GM06990 (cell line): ENCODE results near the gene FBL.
"Not testable (repeated sequence)": the region's sequence is repeated elsewhere in the genome, so short reads cannot be mapped to it uniquely, and the experiment has no call there.

Experiments
- DNase-seq: peaks from one replicate; pipeline ENCODE4 v3.0.0-alpha.2; 2011; ENCODE audit not compliant: insufficient read length; ENCODE audit errors: extremely low read depth
- H3K27me3 ChIP-seq: replicated peaks from 2 replicates; pipeline ENCODE4 v1.6.0; 2011; ENCODE audit warnings: low read length; ENCODE audit not compliant: control insufficient read depth, insufficient read depth
- H3K36me3 ChIP-seq: 2 replicates; pipeline ENCODE4 v1.5.1; 2011; ENCODE audit warnings: low read length; ENCODE audit not compliant: control insufficient read depth, insufficient read depth
- H3K4me3 ChIP-seq: replicated peaks from 2 replicates; pipeline ENCODE4 v1.5.1; 2011; ENCODE audit warnings: low read depth, mild to moderate bottlenecking, control low read depth, low read length
- TF ChIP-seq, protein P1 (sequence below): IDR thresholded peaks from 2 replicates; pipeline ENCODE4 v1.5.1; 2011; ENCODE audit warnings: low read length, control low read depth, mild to moderate bottlenecking, inconsistent platforms; ENCODE audit not compliant: insufficient read depth, poor library complexity, severe bottlenecking

FBL gene

DNA sequence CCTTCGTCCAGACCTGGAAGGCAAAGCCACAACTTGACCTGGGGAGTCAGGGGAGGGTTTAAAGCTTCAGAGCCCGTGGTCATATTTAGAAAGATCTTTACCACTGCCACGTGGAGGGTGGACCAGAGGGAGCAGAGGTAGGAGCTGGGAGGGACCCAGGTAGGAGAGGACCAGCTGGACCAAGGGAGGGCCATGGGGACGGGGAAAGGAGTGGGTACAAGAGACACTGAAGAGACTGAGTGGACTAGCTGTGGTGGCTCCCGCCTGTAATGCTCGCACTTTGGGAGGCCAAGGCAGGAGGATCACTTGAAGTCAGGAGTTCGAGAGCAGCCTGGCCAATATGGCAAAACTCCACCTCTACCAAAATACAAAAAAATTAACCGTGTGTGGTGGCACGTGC, 38.5 kb upstream of the FBL start:
- DNase-seq, H3K36me3 ChIP-seq, H3K27me3 ChIP-seq, H3K4me3 ChIP-seq: not testable (repeated sequence)

DNA sequence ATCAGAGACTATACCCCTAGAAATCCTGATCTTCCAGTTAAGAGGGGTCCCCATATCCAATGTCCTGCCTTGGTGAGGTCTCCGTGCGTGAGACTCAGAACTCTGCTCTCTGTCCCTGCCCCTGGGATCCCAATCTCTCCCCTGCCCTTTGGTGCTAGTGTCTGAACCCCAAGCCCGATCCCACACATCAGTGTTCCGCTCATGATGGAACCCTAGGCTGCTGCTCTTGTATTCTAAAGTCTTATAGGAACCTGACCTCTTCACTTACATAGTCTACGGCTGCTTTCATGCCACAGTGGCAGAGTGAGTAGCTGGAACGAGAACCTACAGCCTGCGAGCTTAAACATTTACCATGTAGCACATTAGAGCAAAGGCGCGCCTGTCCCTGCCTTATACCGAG, 36.5 kb upstream of the FBL start:
- not testable (repeated sequence) for H3K4me3 ChIP-seq, H3K36me3 ChIP-seq

DNA sequence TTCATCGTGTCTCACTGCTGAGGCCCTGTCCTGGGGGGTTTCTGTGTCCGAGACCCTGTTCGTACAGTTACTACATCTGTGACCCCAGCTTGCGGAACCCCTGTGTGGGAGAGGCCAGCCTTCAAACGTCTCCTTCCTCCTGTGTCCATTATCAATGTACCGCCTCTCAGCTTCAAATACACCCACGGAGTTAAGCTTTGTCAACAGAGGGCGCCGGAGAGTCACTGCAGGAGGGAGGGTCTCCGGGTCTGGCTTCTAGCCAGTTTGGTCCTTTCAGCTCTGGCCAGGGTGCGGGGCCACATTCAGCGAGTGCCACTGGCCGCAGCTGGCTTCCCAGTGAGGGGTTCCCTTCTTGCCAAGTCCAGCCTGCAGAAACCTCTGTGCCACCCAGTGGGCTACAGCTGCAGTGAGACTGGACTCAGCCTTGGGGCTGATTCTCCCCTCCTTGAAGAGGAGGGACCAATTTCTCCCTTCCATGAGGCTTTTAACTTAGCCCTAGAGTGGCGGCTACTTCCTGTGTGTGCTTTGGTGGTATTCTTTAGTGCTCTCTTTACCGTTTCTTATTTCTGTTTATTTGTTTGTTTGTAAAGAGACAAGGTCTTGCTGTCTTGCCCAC, 35.4 kb upstream of the FBL start:
- not testable (repeated sequence) for H3K27me3 ChIP-seq, H3K4me3 ChIP-seq, H3K36me3 ChIP-seq
- TF ChIP-seq, protein P1, sequence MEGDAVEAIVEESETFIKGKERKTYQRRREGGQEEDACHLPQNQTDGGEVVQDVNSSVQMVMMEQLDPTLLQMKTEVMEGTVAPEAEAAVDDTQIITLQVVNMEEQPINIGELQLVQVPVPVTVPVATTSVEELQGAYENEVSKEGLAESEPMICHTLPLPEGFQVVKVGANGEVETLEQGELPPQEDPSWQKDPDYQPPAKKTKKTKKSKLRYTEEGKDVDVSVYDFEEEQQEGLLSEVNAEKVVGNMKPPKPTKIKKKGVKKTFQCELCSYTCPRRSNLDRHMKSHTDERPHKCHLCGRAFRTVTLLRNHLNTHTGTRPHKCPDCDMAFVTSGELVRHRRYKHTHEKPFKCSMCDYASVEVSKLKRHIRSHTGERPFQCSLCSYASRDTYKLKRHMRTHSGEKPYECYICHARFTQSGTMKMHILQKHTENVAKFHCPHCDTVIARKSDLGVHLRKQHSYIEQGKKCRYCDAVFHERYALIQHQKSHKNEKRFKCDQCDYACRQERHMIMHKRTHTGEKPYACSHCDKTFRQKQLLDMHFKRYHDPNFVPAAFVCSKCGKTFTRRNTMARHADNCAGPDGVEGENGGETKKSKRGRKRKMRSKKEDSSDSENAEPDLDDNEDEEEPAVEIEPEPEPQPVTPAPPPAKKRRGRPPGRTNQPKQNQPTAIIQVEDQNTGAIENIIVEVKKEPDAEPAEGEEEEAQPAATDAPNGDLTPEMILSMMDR: peak; percentile 49
- DNase-seq: peak; percentile 32

More for the DNA sequence above, 36.5 kb upstream of the FBL start:
- not testable (repeated sequence) for H3K27me3 ChIP-seq, DNase-seq

DNA sequence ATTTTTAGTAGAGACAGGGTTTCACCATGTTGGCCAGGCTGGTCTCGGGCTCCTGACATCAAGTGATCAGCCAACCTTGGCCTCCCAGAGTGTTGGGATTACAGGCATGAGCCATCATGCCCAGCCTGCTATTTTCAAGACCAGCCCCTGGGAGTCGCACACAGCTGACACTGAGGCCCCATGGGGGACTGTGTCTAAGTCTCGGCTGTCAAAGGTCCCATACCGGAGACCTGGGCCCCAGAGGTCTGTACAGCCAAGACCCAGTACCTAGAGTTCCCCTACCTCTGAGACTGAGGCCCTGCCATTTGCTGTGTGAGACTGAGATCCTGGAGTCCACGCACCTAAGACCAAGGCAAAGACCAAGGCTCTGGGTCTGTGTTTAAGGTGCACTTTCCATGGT, 34.1 kb upstream of the FBL start:
- not testable (repeated sequence) for H3K36me3 ChIP-seq, H3K27me3 ChIP-seq, DNase-seq, H3K4me3 ChIP-seq

DNA sequence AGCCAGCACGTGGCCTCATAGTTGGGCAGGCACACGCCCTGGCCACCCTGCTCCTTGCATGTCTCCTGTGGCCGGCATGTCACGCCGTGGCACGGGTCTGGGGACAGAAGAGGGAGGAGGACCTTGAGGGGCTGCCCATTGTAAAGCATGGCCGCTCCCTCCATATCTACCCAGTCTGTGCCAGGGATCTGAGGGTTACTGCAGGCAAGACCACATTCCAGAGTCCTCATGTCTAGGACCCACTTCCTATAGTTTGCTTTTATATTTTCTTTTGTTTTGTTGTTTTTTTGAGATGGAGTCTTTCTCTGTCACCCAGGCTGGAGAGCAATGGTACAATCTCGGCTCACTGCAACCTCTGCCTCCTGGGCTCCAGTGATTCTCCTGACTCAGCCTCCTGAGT, 33.6 kb upstream of the FBL start:
- not testable (repeated sequence) for H3K4me3 ChIP-seq, H3K36me3 ChIP-seq, H3K27me3 ChIP-seq, DNase-seq

DNA sequence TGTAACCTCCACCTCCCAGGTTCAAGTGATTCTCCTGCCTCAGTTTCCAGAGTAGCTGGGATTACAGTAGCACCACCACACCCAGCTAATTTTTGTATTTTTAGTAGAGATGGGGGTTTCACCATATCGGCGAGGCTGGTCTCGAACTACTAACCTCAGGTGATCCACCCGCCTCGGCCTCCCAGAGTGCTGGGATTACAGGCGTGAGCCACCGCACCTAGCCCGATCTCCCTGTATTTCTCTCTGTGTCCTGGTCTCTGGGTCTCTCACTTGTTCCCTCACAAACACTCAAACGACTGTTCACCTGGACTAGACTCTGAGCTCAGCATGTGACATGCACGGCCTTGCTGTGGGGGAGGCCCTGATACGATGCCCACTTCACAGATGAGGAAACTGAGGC, 32.7 kb upstream of the FBL start:
- not testable (repeated sequence) for H3K36me3 ChIP-seq, H3K27me3 ChIP-seq, H3K4me3 ChIP-seq, DNase-seq

DNA sequence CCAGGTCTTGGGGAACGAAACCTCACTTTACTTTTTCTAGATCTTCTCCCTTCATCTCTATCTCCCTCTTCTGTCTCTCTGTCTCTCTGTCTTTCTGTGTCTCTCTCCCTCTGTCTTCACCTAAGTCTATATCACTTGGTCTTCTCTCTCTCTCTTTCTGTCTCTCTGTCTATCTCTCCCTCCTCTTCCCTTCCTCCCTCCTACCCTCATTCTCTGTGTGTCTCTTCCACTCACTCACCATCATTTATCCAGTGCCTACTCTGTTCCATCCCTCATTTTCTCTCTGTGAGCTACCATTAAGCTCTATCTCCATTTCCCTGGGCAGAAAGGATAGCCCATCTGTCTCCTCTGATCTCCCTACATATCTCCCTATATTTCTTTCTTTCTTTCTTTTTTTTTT, 32.2 kb upstream of the FBL start:
- Histone ChIP-seq H3K36me3 (no peaks in the 10 kb centered on the region), H3K27me3 (no peaks in the 10 kb centered on the region), H3K4me3 (no peak overlapping the region)
- TF ChIP-seq, protein P1: no peak
- no peak for DNase-seq

DNA sequence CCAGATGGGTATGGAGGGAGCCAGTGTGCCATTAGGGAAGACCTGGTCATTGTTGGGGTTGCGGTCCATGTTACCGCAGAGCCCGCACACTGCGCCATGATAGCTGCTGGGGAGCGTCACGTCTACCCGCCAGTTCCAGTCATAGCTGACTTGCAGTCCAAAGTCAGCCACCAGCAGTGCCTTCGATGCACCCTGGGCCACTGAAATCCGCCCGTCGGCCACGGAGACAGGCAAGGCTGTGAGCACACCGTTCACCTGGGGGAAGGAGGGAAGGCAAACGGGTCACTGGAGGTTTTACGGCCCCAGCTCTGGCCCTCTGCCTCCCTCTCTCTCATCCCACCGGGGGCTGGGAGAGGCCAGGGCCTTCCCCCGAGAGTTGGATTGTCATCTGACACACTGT, 31.8 kb upstream of the FBL start:
- not testable (repeated sequence) for H3K36me3 ChIP-seq, DNase-seq, H3K27me3 ChIP-seq

DNA sequence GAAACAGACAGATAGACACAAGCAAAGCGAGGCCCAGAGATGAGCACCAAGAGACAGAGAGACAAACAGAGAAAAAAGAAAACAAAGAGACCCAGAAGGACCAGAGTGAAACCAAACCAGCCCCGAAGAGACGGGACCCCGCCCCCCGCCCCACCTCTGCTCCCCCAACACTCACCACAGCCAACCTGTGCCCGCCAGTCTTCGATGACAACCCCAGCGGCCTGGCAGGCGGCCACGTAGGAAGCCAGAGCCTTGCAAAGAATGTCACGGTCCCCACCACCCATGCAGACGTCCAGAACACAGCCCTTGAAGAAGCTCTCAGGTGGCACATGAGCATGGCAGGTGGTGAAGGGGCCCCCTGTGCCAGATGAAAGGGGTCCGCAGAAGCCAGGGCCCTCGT, 31.3 kb upstream of the FBL start:
- H3K27me3 ChIP-seq, DNase-seq, H3K4me3 ChIP-seq, H3K36me3 ChIP-seq: not testable (repeated sequence)

More for the DNA sequence above, 31.8 kb upstream of the FBL start:
- not testable (repeated sequence) for H3K4me3 ChIP-seq

DNA sequence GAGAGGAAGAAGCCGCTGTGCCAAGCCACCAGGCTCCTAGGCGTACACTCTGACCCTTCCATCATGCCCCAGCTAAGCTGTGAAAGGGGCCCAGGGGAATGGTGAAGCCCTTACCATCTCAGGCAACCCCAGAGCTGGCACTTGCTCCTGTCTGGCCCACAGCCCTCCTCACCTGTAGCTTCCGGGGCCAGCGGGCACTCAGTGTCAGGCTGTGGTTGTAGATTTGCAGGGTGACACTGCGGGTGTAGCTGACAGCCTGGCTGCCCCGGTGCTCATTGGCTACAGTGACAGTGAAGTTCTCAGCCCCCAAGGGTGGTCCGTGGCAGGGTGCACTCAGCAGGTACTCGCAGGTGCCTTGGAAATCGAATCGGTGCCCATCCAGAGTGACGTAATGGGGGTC, 30.3 kb upstream of the FBL start:
- DNase-seq, H3K27me3 ChIP-seq, H3K4me3 ChIP-seq, H3K36me3 ChIP-seq: not testable (repeated sequence)

DNA sequence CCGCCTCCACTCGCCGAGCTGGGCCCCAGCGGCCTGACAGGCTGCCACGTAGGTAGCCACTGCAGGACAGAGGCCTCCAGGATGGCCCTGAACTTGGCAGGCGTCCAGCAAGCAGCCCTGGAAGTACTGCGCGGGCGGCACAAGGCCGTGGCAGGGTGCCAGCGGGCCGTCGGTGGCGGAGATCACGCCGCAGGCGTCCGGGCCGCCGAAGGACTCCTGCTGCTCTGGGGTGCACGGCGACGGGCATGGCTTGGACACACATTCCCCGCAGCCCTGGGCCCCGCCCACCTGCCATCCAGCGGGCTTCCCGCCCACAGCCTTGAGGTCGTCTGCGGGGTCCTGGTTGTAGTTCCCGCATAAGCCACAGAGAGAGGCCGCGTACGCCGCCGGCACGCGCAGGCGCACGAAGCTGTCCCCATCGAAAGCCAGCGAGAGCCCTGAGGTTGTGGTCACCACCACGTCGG, 29.3 kb upstream of the FBL start:
- H3K36me3 ChIP-seq, H3K27me3 ChIP-seq, DNase-seq, H3K4me3 ChIP-seq: not testable (repeated sequence)
